ENCODE data around the gene MGAT4C. TPM values are rescaled to one million over a fixed set of nuclear protein-coding genes. Genes with fewer than 3 reads are reported as not detected.

Gene MGAT4C
- total RNA-seq, 1 donor from 2014 or later = not detected

- Mint-ChIP-seq H3K9me3 (no peaks in the 10 kb centered on the region), H3K4me1 (no peaks in the 10 kb centered on the region), H3K36me3 (no peaks in the 10 kb centered on the region), H3K27me3 (ENCODE audit: insufficient read depth, low read depth) (no peaks in the 10 kb centered on the region), H3K27ac (no peak overlapping the region), H3K4me3 (no peak overlapping the region)
- H3K9ac ChIP-seq = no peak overlapping the region
- no peak overlapping the region for H3K4me2 ChIP-seq
- H3K4me3 ChIP-seq = no peak overlapping the region
- H3K36me3 ChIP-seq = no peaks in the 10 kb centered on the region
- no peaks in the 10 kb centered on the region for H4K20me1 ChIP-seq (ENCODE audit: low read depth)
- DNase-seq (ENCODE audit: low spot score) = no peak
- no peaks in the 10 kb centered on the region for H3K4me1 ChIP-seq
- no peak overlapping the region for H3K27ac ChIP-seq
- H3K27me3 ChIP-seq = no peaks in the 10 kb centered on the region
- H3K79me2 ChIP-seq (ENCODE audit: low read depth) = no peaks in the 10 kb centered on the region
- H2AFZ ChIP-seq (replicated peaks) = no peak overlapping the region
- H3F3A ChIP-seq (ENCODE audit: low read depth) = no peaks in the 10 kb centered on the region
- TF ChIP-seq CTCF (IDR thresholded peaks at IDR 0.05) = no peak
- no peak for TF ChIP-seq EZH2phosphoT487 (IDR thresholded peaks at IDR 0.05)
- TF ChIP-seq EZH2 (IDR thresholded peaks at IDR 0.05) = no peak
- H3K9me3 ChIP-seq (ENCODE audit: low read depth) = no peaks in the 10 kb centered on the region
Observed at GRCh38 chr12:86145156-86145555, 111.0 kb downstream of the MGAT4C start.

GRCh38 chr12:86143162-86143561 lies 113.0 kb downstream of the MGAT4C start:
- TF ChIP-seq CTCF (IDR thresholded peaks at IDR 0.05) (no peak), EZH2phosphoT487 (IDR thresholded peaks at IDR 0.05) (no peak), EZH2 (IDR thresholded peaks at IDR 0.05) (no peak)
- no peak for DNase-seq (ENCODE audit: low spot score)
- Histone ChIP-seq H3K79me2 (ENCODE audit: low read depth) (no peaks in the 10 kb centered on the region), H3K4me1 (no peaks in the 10 kb centered on the region), H3K27ac (no peak overlapping the region), H3K9me3 (ENCODE audit: low read depth) (no peaks in the 10 kb centered on the region), H3K9ac (no peak overlapping the region), H3F3A (ENCODE audit: low read depth) (no peaks in the 10 kb centered on the region), H3K36me3 (no peaks in the 10 kb centered on the region), H2AFZ (replicated peaks) (no peak overlapping the region), H3K4me2 (no peak overlapping the region), H3K27me3 (no peaks in the 10 kb centered on the region), H4K20me1 (ENCODE audit: low read depth) (no peaks in the 10 kb centered on the region), H3K4me3 (no peak overlapping the region)
- Mint-ChIP-seq H3K9me3 (no peaks in the 10 kb centered on the region), H3K4me1 (no peaks in the 10 kb centered on the region), H3K27ac (no peak overlapping the region), H3K4me3 (no peak overlapping the region), H3K36me3 (no peaks in the 10 kb centered on the region), H3K27me3 (ENCODE audit: insufficient read depth, low read depth) (no peaks in the 10 kb centered on the region)

- no peak overlapping the region for H3K27ac ChIP-seq
- H3F3A ChIP-seq (ENCODE audit: low read depth) = no peaks in the 10 kb centered on the region
- DNase-seq (ENCODE audit: low spot score) = no peak
- no peak overlapping the region for H3K4me2 ChIP-seq
- H2AFZ ChIP-seq (replicated peaks) = no peak overlapping the region
- H3K36me3 ChIP-seq = no peaks in the 10 kb centered on the region
- H3K4me1 ChIP-seq = no peaks in the 10 kb centered on the region
- no peaks in the 10 kb centered on the region for H4K20me1 ChIP-seq (ENCODE audit: low read depth)
- no peaks in the 10 kb centered on the region for H3K27me3 ChIP-seq
- no peak for TF ChIP-seq EZH2phosphoT487 (IDR thresholded peaks at IDR 0.05)
- no peak for TF ChIP-seq CTCF (IDR thresholded peaks at IDR 0.05)
- no peak for TF ChIP-seq EZH2 (IDR thresholded peaks at IDR 0.05)
- H3K9me3 Mint-ChIP-seq = peaks cover 2% of the 10 kb centered on the region
- no peaks in the 10 kb centered on the region for H3K36me3 Mint-ChIP-seq
- H3K79me2 ChIP-seq (ENCODE audit: low read depth) = no peaks in the 10 kb centered on the region
- no peaks in the 10 kb centered on the region for H3K9me3 ChIP-seq (ENCODE audit: low read depth)
- H3K4me1 Mint-ChIP-seq = peaks cover under 1% of the 10 kb centered on the region
- H3K4me3 Mint-ChIP-seq = no peak overlapping the region
- H3K4me3 ChIP-seq = no peak overlapping the region
- no peaks in the 10 kb centered on the region for H3K27me3 Mint-ChIP-seq (ENCODE audit: insufficient read depth, low read depth)
- H3K9ac ChIP-seq = no peak overlapping the region
- H3K27ac Mint-ChIP-seq = no peak overlapping the region
Observed at GRCh38 chr12:86139671-86140070, 116.5 kb downstream of the MGAT4C start.
